GM12878 (cell line): ENCODE results near the gene ARHGAP30. TPM values are rescaled to one million over a fixed set of nuclear protein-coding genes. Genes with fewer than 3 reads are reported as not detected.
"Not testable (repeated sequence)": the region's sequence is repeated elsewhere in the genome, so short reads cannot be mapped to it uniquely, and the experiment has no call there.

Source experiments
- ATAC-seq: fragments of 200-7000 bp; cut with Tn5 transposase; 3 replicates; pipeline ENCODE4 v1.9.1; 2020; ENCODE audit warnings: mild to moderate bottlenecking, moderate library complexity
- BruUV-seq: library from RNA; stranded (reverse); fragments of 400-500 nt; replicated peaks from 2 replicates; lab custom pipeline; 2021; lab: Mats Ljungman, UMichigan
- CTCF ChIA-PET: fragments of 300-600 bp; sonication (Branson Sonifier 250); formaldehyde crosslinking; extraction: SDS; loops from one replicate; lab custom pipeline; 2021; ENCODE audit warnings: inconsistent platforms; lab: Yijun Ruan, JAX
- POLR2A ChIA-PET: fragments of 350-600 bp; formaldehyde crosslinking; extraction: SDS; loops from one replicate; lab custom pipeline; 2021; ENCODE audit warnings: inconsistent platforms; lab: Charles Lee
- RAD21 ChIA-PET: fragments of 300-600 bp; sonication (Branson Sonifier 250); formaldehyde crosslinking; loops from one replicate; lab custom pipeline; 2023; ENCODE audit warnings: antibody characterized with exemption; ENCODE audit not compliant: unreplicated experiment; lab: Charles Lee
- SMC1A ChIA-PET: fragments of 300-600 bp; sonication (Branson Sonifier 250); formaldehyde crosslinking; loops from one replicate; lab custom pipeline; 2023; ENCODE audit not compliant: unreplicated experiment, uncharacterized antibody; lab: Charles Lee
- DNase-seq: peaks from one replicate; pipeline ENCODE4 v3.0.0-alpha.2; 2011; ENCODE audit warnings: low read depth, low spot score
- FAIRE-seq: peaks from 3 replicates; lab custom pipeline; 2011; peaks lifted over from hg19 to GRCh38; lab: Jason Lieb, UNC
- H2AFZ ChIP-seq: 2 replicates; pipeline ENCODE4 v1.6.0; 2011; ENCODE audit warnings: low read depth, low read length, control low read depth; ENCODE audit not compliant: control insufficient read depth
- H3K27ac ChIP-seq: 2 replicates; pipeline ENCODE4 v1.5.1; 2011; ENCODE audit warnings: control low read depth; ENCODE audit not compliant: control insufficient read depth, insufficient read depth
- H3K27me3 ChIP-seq, 2 experiments: replicated peaks in 1 of 2; 2 replicates each; pipeline versions ENCODE4 v1.6.0 to v1.6.1; 2011; ENCODE audit warnings: low read length in 1 of 2; ENCODE audit not compliant: control insufficient read depth in 2 of 2, insufficient read depth in 2 of 2
- H3K36me3 ChIP-seq, 2 experiments: 2 replicates each; pipeline ENCODE4 v1.5.1; 2011; ENCODE audit warnings: low read length in 1 of 2; ENCODE audit not compliant: control insufficient read depth in 2 of 2, insufficient read depth in 2 of 2
- H3K4me1 ChIP-seq: 2 replicates; pipeline ENCODE4 v1.6.1; 2011; ENCODE audit warnings: mild to moderate bottlenecking, low read length, moderate library complexity, mixed read lengths; ENCODE audit not compliant: control insufficient read depth, insufficient read depth
- H3K4me2 ChIP-seq: 2 replicates; pipeline ENCODE4 v1.6.0; 2011; ENCODE audit warnings: control low read depth; ENCODE audit not compliant: control insufficient read depth, insufficient read depth
- H3K4me3 ChIP-seq: fragments of 200-600 bp; sonication (generic); 2 replicates; pipeline ENCODE4 v1.5.1; 2016
- H3K79me2 ChIP-seq: 2 replicates; pipeline ENCODE4 v1.6.0; 2011; ENCODE audit warnings: low read length; ENCODE audit not compliant: control insufficient read depth, insufficient read depth
- H3K9ac ChIP-seq: 2 replicates; pipeline ENCODE4 v1.8.0; 2011; ENCODE audit warnings: low read length, control low read depth, mixed read lengths; ENCODE audit not compliant: control insufficient read depth, insufficient read depth
- H3K9me3 ChIP-seq: replicated peaks from 3 replicates; pipeline ENCODE4 v1.5.1; 2011; ENCODE audit warnings: mild to moderate bottlenecking, low read length; ENCODE audit not compliant: control insufficient read depth, insufficient read depth
- H4K20me1 ChIP-seq: 2 replicates; pipeline ENCODE4 v1.6.0; 2011; ENCODE audit not compliant: control insufficient read depth, insufficient read depth
- ZNF384 ChIP-seq: IDR thresholded peaks from 2 replicates; pipeline ENCODE4 v1.6.1; 2012; ENCODE audit warnings: low read depth, mild to moderate bottlenecking, low read length, improper control_type of control experiment, borderline replicate concordance
- WGBS: methylation state at CpG from one replicate; pipeline ENCODE4 v1.1.6; 2016; ENCODE audit warnings: low lambda C conversion rate; ENCODE audit not compliant: insufficient replicate concordance, insufficient coverage; ENCODE audit errors: missing lambda C conversion rate; 5-methylcytosine and 5-hydroxymethylcytosine counted together
- in situ Hi-C: fragments of 300-500 bp; cut with MboI; formaldehyde crosslinking; loops from 9 replicates; pipeline ENCODE4 v1.14.3; 2018; ENCODE audit warnings: mixed read lengths
- intact Hi-C: fragments of 100-400 bp; cut with micrococcal nuclease; formaldehyde crosslinking; loops from one replicate; pipeline ENCODE4 v1.14.2; 2022; ENCODE audit not compliant: unreplicated experiment
- polyA plus RNA-seq, 11 experiments: library from polyadenylated mRNA; depleted of rRNA in 4 of 11; unstranded in 6 of 11; stranded (reverse) in 5 of 11; fragments of >200 nt; fragmentation: Nextera tagmentation in 4 of 11; fragmentation: Illumina TruSeq in 1 of 11; extraction: Ambion mirVana in 4 of 11; extraction: Trizol in 1 of 11; gene quantifications; 1 replicate in 1 of 11; 2 replicates in 10 of 11; pipeline versions ENCODE4 v1.2.1 to v1.2.3, GENCODE V29; 2011 to 2016; ENCODE audit warnings: inconsistent platforms in 2 of 11, missing spikeins in 2 of 11, low read depth in 1 of 11
- total RNA-seq, 4 experiments: library from RNA; depleted of rRNA in 3 of 4; stranded (reverse); fragments of >200 nt in 3 of 4; fragmentation: Illumina TruSeq in 1 of 4; extraction: Trizol in 1 of 4; gene quantifications; 2 replicates each; pipeline versions ENCODE4 v1.2.1 to v1.2.3, GENCODE V29; 2013 to 2021

The ARHGAP30 gene
- total and polyA plus RNA-seq, 10 of the 15 experiments (the other 5 are each of a cell fraction or from before 2014, with no cell fraction given), result 12.9 to 143 (median 76.3) TPM

GRCh38 chr1:161017756-161018630 is 51.7 kb downstream of the ARHGAP30 start (continued):
- TF ChIP-seq ZNF384, result no peak

DNA sequence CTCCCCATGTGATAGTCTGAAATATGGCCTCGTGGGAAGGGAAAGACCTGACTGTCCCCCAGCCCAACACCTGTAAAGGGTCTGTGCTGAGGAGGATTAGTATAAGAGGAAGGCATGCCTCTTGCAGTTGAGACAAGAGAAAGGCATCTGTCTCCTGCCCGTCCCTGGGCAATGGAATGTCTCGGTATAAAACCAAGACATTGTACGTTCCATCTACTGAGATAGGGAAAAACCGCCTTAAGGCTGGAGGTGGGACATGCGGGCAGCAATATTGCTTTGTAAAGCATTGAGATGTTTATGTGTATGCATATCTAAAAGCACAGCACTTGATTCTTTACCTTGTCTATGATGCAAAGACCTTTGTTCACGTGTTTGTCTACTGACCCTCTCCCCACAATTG is 52.5 kb downstream of the ARHGAP30 start:
- H2AFZ ChIP-seq, FAIRE-seq, in situ Hi-C loops, H3K27me3 ChIP-seq, H3K9me3 ChIP-seq, BruUV-seq, H3K9ac ChIP-seq, CTCF ChIA-PET, H4K20me1 ChIP-seq, H3K4me3 ChIP-seq, H3K4me2 ChIP-seq, H3K36me3 ChIP-seq, intact Hi-C loops, ATAC-seq, H3K27ac ChIP-seq, DNase-seq: not testable (repeated sequence)
- ChIA-PET POLR2A (interaction anchor here (1.8 kb wide), 1 partner anchor 22 kb away, joined by 13 read pairs; the partner anchor contains the start of gene TSTD1), SMC1A (interaction anchor here (1.7 kb wide), 1 partner anchor 10 kb away, joined by 6 read pairs; no protein-coding TSS in a partner anchor), RAD21 (interaction anchor here (2.9 kb wide), 1 partner anchor 20 kb away, joined by 10 read pairs; no protein-coding TSS in a partner anchor)
- 73% methylated on average over 6 of the region's 7 CpGs for WGBS
- H3K4me1 ChIP-seq, result peaks cover 36% of the 10 kb centered on the region
- H3K79me2 ChIP-seq, result peaks cover 49% of the 10 kb centered on the region

- H3K4me3 ChIP-seq, H3K9me3 ChIP-seq, H3K27me3 ChIP-seq, SMC1A ChIA-PET, RAD21 ChIA-PET, FAIRE-seq, H3K9ac ChIP-seq, BruUV-seq, ATAC-seq, H3K27ac ChIP-seq, in situ Hi-C loops, H2AFZ ChIP-seq, H4K20me1 ChIP-seq, H3K4me2 ChIP-seq, intact Hi-C loops, H3K36me3 ChIP-seq, POLR2A ChIA-PET, DNase-seq: not testable (repeated sequence)
- CTCF ChIA-PET, result interaction anchor here (1.0 kb wide), 1 partner anchor 81 kb away, joined by 3 read pairs; no protein-coding TSS in a partner anchor
- Histone ChIP-seq H3K4me1 (peaks cover 33% of the 10 kb centered on the region), H3K79me2 (peaks cover 53% of the 10 kb centered on the region)
- WGBS, result 13% methylated on average over 1 of the region's 1 CpG
Measured at GRCh38 chr1:161016683-161017082, 53.0 kb downstream of the ARHGAP30 start.
